ENCODE measurements around the gene UGT1A7.
"Not testable (repeated sequence)": the region's sequence is repeated elsewhere in the genome, so short reads cannot be mapped to it uniquely, and the experiment has no call there.

The UGT1A7 gene

DNA sequence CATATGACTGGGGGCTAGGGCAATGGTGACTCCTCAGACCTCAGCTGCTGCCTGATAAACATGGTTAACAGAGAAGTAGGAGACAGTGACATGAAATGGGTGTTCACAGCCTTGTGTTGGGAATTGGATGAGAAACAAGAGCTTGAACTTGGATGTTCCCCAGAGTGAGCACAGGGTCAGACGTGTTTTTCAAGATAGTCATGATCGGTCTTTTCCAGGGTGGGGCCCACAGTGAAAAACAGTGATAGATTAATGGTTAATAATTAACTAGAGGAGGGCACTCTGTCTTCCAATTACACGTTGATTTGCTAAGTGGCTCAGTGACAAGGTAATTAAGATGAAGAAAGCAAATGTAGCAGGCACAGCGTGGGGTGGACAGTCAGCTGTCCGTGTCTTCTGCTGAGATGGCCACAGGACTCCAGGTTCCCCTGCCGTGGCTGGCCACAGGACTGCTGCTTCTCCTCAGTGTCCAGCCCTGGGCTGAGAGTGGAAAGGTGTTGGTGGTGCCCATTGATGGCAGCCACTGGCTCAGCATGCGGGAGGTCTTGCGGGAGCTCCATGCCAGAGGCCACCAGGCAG lies 47.1 kb downstream of the UGT1A7 start, which contains the start of gene UGT1A3:
UGT1A3 (plus strand) TSS at position 320 of the 579 bp plus-strand sequence; CDS start at position 405, 85 bp downstream.
- ATAC-seq: no peak

DNA sequence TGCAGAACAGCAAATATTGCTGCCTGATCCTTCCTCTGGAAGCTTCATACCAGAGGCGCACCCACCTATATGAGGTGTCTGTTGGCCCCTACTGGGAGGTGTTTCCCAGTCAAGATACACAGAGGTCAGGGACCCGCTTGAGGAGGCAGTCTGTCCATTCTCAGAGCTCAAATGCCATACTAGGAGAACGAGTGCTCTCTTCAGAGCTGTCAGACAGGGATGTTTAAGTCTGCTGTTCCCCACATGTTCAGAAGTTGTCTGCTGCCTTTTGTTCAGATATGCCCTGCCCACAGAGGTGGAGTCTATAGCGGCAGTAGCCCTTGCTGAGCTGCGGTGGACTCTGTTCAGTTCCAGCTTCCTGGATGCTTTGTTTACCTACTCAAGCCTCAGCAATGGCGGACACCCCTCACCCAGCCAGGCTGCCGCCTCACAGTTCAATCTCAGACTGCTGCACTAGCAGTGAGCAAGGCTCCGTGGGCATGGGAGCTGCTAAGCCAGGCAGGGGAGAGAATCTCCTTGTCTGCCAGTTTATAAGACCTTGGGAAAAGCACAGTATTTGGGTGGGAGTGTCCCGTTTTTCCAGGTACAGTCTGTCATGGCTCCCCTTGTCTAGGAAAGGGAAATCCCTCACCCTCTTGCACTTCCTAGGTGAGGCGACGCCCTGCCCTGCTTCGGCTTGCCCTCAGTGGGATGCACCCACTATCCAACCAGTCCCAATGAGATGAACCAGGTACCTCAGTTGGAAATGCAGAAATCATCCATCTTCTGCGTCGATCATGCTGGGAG lies 55.4 kb downstream of the UGT1A7 start:
- ATAC-seq: not testable (repeated sequence)

More for the DNA sequence above, 47.1 kb downstream of the UGT1A7 start, which contains the start of gene UGT1A3:
- TF ChIP-seq TSHZ2 (CRISPR knock-in tag; IDR thresholded peaks at IDR 0.05): no peak
- no peak for TF ChIP-seq BACH2 (CRISPR knock-in tag; IDR thresholded peaks at IDR 0.05; ENCODE audit: borderline replicate concordance)
- TF ChIP-seq SNAI2 (CRISPR knock-in tag; IDR thresholded peaks at IDR 0.05): no peak
- no peak for TF ChIP-seq CSDC2 (CRISPR knock-in tag; IDR thresholded peaks at IDR 0.05)
- TF ChIP-seq RARB (CRISPR knock-in tag; IDR thresholded peaks at IDR 0.05): no peak
- no peak for TF ChIP-seq ISL1 (CRISPR knock-in tag; IDR thresholded peaks at IDR 0.05)
- TF ChIP-seq PPARA (CRISPR knock-in tag; IDR thresholded peaks at IDR 0.05; ENCODE audit: borderline replicate concordance): no peak
- no peak for TF ChIP-seq TOX (CRISPR knock-in tag; IDR thresholded peaks at IDR 0.05; ENCODE audit: borderline replicate concordance)
- TF ChIP-seq ZFP30 (CRISPR knock-in tag; IDR thresholded peaks at IDR 0.05): no peak
- TF ChIP-seq ARNTL (CRISPR knock-in tag; IDR thresholded peaks at IDR 0.05; ENCODE audit: borderline replicate concordance, low read depth): no peak
- no peak for TF ChIP-seq ZFP3 (CRISPR knock-in tag; IDR thresholded peaks at IDR 0.05)
- no peak for TF ChIP-seq ZNF565 (CRISPR knock-in tag; conservative IDR thresholded peaks at IDR 0.05; ENCODE audit: low read depth)
- no peak for TF ChIP-seq POU6F1 (CRISPR knock-in tag; IDR thresholded peaks at IDR 0.05; ENCODE audit: borderline replicate concordance, low read depth)
- no peak for TF ChIP-seq CREB5 (CRISPR knock-in tag; IDR thresholded peaks at IDR 0.05; ENCODE audit: low read depth)

DNA sequence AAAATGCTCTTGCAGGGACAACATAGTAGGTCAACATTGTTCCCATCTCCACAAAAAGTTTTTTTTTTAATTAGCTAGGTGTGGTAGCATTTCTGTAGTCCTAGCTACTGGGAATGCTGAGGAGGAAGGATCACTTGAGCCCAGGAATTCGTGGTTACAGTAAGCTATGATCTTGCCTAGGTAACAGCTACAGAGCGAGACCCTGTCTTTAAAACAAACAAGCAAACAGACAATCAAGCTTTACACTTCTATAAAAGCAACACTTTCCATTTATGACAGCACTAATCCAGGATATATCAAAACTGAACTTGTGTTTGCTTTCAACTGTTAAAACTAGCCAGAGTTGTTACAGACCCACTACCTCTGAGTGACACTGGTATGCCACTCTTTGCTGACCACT lies 59.2 kb downstream of the UGT1A7 start:
- TF ChIP-seq ZNF70 (CRISPR knock-in tag; IDR thresholded peaks at IDR 0.05) (no peak), RARB (CRISPR knock-in tag; IDR thresholded peaks at IDR 0.05) (no peak), CSDC2 (CRISPR knock-in tag; IDR thresholded peaks at IDR 0.05) (no peak), ZNF565 (CRISPR knock-in tag; conservative IDR thresholded peaks at IDR 0.05; ENCODE audit: low read depth) (no peak), ZC3H10 (CRISPR knock-in tag; IDR thresholded peaks at IDR 0.05) (no peak), PATZ1 (CRISPR knock-in tag; IDR thresholded peaks at IDR 0.05; ENCODE audit: borderline replicate concordance) (no peak), GLIS3 (CRISPR knock-in tag; IDR thresholded peaks at IDR 0.05) (no peak), BACH2 (CRISPR knock-in tag; IDR thresholded peaks at IDR 0.05; ENCODE audit: borderline replicate concordance) (no peak), ARNTL (CRISPR knock-in tag; IDR thresholded peaks at IDR 0.05; ENCODE audit: borderline replicate concordance, low read depth) (no peak), ZFP3 (CRISPR knock-in tag; IDR thresholded peaks at IDR 0.05) (no peak), TCF4 (CRISPR knock-in tag; IDR thresholded peaks at IDR 0.05; ENCODE audit: borderline replicate concordance) (no peak), PPARA (CRISPR knock-in tag; IDR thresholded peaks at IDR 0.05; ENCODE audit: borderline replicate concordance) (no peak), ZFP30 (CRISPR knock-in tag; IDR thresholded peaks at IDR 0.05) (no peak), ESRRG (CRISPR knock-in tag; IDR thresholded peaks at IDR 0.05) (no peak), OSR1 (CRISPR knock-in tag; IDR thresholded peaks at IDR 0.05) (no peak), TOX (CRISPR knock-in tag; IDR thresholded peaks at IDR 0.05; ENCODE audit: borderline replicate concordance) (no peak), TSHZ2 (CRISPR knock-in tag; IDR thresholded peaks at IDR 0.05) (no peak)
- TF ChIP-seq, protein P1, sequence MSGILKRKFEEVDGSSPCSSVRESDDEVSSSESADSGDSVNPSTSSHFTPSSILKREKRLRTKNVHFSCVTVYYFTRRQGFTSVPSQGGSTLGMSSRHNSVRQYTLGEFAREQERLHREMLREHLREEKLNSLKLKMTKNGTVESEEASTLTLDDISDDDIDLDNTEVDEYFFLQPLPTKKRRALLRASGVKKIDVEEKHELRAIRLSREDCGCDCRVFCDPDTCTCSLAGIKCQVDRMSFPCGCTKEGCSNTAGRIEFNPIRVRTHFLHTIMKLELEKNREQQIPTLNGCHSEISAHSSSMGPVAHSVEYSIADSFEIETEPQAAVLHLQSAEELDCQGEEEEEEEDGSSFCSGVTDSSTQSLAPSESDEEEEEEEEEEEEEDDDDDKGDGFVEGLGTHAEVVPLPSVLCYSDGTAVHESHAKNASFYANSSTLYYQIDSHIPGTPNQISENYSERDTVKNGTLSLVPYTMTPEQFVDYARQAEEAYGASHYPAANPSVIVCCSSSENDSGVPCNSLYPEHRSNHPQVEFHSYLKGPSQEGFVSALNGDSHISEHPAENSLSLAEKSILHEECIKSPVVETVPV (CRISPR knock-in tag; IDR thresholded peaks at IDR 0.05): no peak
- no peak for ATAC-seq
